ENCODE data around the gene LMTK2. TPM values are rescaled to one million over a fixed set of nuclear protein-coding genes. Genes with fewer than 3 reads are reported as not detected.

Gene LMTK2
- total RNA-seq, 1 donor from 2014 or later, result 20.6 TPM

DNA sequence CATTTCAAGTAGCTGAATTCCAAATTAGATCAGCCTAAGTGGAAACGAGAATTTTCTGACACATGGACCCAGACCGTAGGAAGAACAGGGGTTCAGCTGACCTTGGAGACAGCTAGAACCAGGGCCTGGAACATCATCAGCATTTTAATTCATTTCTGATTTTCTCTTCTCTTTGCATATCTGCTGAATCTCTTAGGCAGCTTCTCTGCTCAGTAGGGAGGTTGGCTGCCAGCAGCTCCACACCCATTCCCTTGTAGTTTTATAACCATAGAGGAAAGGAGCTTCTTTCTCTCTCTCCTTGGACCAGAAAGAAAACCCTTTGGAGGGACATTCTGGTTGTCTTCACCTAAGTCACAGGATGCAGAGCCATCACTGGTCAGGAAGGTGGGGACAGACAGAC is 36.0 kb downstream of the LMTK2 start:
- H3K27me3 Mint-ChIP-seq (ENCODE audit: unreplicated experiment), result no peaks in the 10 kb centered on the region
- TF ChIP-seq, protein P1, sequence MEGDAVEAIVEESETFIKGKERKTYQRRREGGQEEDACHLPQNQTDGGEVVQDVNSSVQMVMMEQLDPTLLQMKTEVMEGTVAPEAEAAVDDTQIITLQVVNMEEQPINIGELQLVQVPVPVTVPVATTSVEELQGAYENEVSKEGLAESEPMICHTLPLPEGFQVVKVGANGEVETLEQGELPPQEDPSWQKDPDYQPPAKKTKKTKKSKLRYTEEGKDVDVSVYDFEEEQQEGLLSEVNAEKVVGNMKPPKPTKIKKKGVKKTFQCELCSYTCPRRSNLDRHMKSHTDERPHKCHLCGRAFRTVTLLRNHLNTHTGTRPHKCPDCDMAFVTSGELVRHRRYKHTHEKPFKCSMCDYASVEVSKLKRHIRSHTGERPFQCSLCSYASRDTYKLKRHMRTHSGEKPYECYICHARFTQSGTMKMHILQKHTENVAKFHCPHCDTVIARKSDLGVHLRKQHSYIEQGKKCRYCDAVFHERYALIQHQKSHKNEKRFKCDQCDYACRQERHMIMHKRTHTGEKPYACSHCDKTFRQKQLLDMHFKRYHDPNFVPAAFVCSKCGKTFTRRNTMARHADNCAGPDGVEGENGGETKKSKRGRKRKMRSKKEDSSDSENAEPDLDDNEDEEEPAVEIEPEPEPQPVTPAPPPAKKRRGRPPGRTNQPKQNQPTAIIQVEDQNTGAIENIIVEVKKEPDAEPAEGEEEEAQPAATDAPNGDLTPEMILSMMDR (IDR thresholded peaks at IDR 0.05; ENCODE audit: partially characterized antibody, unreplicated experiment), result no peak
- H3K4me1 Mint-ChIP-seq (ENCODE audit: low read depth, unreplicated experiment), result no peaks in the 10 kb centered on the region
- H3K27ac Mint-ChIP-seq (ENCODE audit: unreplicated experiment), result no peak overlapping the region
- H3K9me3 Mint-ChIP-seq (ENCODE audit: unreplicated experiment), result peaks cover 4% of the 10 kb centered on the region
- peaks cover 10% of the 10 kb centered on the region for H3K36me3 Mint-ChIP-seq (ENCODE audit: unreplicated experiment)
- H3K4me3 Mint-ChIP-seq (ENCODE audit: unreplicated experiment), result no peak overlapping the region
- no peak for DNase-seq

DNA sequence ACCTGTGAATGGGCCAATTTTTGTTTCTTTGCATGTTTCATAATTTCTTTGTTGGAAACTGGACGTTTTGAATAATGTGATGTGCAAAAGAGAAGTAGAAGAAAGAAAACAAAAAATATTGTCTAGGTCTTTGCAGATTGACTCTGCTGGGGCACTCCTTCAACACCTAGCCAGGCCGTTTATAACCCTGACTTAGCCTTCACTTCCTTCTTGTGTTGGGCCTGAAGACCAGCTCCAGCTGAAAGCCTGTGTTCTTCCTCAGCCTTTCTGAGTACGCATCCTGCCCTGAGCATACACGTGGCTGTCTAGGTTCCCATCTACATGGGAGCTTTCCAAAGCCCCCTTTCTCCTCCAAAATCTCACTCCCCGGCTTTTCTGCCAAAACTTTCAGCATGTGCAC is 41.9 kb downstream of the LMTK2 start:
- DNase-seq, result no peak
- peaks cover 4% of the 10 kb centered on the region for H3K9me3 Mint-ChIP-seq (ENCODE audit: unreplicated experiment)
- H3K4me3 Mint-ChIP-seq (ENCODE audit: unreplicated experiment), result no peak overlapping the region
- TF ChIP-seq, protein P1 (IDR thresholded peaks at IDR 0.05; ENCODE audit: partially characterized antibody, unreplicated experiment), result no peak
- H3K4me1 Mint-ChIP-seq (ENCODE audit: low read depth, unreplicated experiment), result peaks cover 13% of the 10 kb centered on the region
- H3K27ac Mint-ChIP-seq (ENCODE audit: unreplicated experiment), result no peak overlapping the region
- peaks cover 11% of the 10 kb centered on the region for H3K36me3 Mint-ChIP-seq (ENCODE audit: unreplicated experiment)
- H3K27me3 Mint-ChIP-seq (ENCODE audit: unreplicated experiment), result peaks cover 2% of the 10 kb centered on the region

DNA sequence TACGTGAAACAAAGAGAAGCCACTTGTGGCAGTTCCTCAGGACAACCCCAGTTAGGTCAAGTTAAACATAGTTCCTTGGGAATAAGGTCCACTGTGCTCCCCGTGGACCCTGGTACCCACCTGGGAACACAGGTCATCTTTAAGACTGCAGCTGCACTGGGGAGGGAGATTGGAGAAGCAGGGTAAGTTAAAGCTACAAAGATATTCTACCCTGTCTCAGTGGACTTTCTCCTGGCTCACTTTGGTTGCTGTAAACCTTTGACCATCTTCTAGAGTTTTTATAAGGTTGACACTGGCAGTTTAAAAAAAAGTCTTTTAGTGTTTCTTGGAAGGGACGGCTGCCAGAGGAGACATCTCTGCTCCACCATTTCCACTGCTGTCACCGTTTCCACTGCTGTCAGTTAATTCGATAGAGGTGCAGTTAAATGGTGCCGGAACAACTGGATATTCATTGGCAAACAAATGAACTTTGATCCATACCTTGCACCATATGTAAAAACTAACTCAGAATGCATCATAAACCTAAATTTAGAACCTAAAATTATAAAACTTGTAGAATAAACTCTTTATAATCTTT is 42.5 kb downstream of the LMTK2 start:
- H3K4me1 Mint-ChIP-seq (ENCODE audit: low read depth, unreplicated experiment), result peaks cover 13% of the 10 kb centered on the region
- H3K27me3 Mint-ChIP-seq (ENCODE audit: unreplicated experiment), result peaks cover 2% of the 10 kb centered on the region
- peaks cover 4% of the 10 kb centered on the region for H3K9me3 Mint-ChIP-seq (ENCODE audit: unreplicated experiment)
- DNase-seq, result no peak
- TF ChIP-seq, protein P1 (IDR thresholded peaks at IDR 0.05; ENCODE audit: partially characterized antibody, unreplicated experiment), result no peak
- peaks cover 11% of the 10 kb centered on the region for H3K36me3 Mint-ChIP-seq (ENCODE audit: unreplicated experiment)
- no peak overlapping the region for H3K4me3 Mint-ChIP-seq (ENCODE audit: unreplicated experiment)
- no peak overlapping the region for H3K27ac Mint-ChIP-seq (ENCODE audit: unreplicated experiment)

DNA sequence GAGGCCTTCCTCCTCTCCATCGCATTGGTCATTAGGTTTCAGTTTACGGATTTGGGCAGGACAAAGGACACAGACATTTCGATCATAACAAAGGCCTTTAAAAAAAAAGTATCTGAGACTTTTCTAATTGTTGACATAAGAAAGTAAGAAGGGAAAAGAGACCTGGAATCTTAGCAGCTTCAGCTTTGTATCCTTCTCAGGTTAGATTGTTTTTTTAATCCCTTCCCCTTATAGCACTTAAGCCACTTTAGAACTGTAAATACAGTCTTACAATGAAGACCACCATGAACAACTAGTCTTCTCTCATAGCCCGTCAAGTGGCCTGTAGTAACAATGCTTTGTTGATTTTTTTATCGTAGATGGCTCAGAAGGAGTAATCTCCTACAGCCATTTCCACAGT is 45.2 kb downstream of the LMTK2 start:
- Mint-ChIP-seq H3K4me3 (ENCODE audit: unreplicated experiment) (peak overlapping the region; percentile 8), H3K27ac (ENCODE audit: unreplicated experiment) (peak overlapping the region; percentile 49), H3K36me3 (ENCODE audit: unreplicated experiment) (peaks cover 5% of the 10 kb centered on the region), H3K9me3 (ENCODE audit: unreplicated experiment) (peaks cover 4% of the 10 kb centered on the region), H3K27me3 (ENCODE audit: unreplicated experiment) (peaks cover 2% of the 10 kb centered on the region), H3K4me1 (ENCODE audit: low read depth, unreplicated experiment) (peaks cover 13% of the 10 kb centered on the region)
- TF ChIP-seq, protein P1 (IDR thresholded peaks at IDR 0.05; ENCODE audit: partially characterized antibody, unreplicated experiment), result no peak
- DNase-seq, result no peak

DNA sequence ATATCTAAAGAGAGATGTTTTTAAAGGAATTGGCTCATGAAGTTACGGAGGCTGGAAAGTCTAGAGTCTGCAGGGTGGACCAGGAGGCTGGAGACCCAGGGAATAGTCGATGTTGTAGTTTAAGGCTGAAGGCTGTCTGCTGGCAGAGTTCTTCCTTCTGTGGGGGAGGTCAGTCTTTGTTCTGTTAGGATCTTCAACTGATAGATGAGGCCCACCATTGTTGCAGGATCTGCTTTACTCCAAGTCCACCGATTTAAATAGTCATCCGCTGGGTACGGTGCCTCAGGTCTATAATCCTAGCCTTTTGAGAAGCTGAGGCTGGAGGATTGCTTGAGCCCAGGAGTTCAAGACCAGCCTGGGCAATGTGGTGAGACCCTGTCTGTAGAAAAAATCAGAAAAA is 50.0 kb downstream of the LMTK2 start:
- peaks cover 8% of the 10 kb centered on the region for H3K4me1 Mint-ChIP-seq (ENCODE audit: low read depth, unreplicated experiment)
- peaks cover 2% of the 10 kb centered on the region for H3K9me3 Mint-ChIP-seq (ENCODE audit: unreplicated experiment)
- peaks cover 2% of the 10 kb centered on the region for H3K27me3 Mint-ChIP-seq (ENCODE audit: unreplicated experiment)
- no peak overlapping the region for H3K27ac Mint-ChIP-seq (ENCODE audit: unreplicated experiment)
- no peak overlapping the region for H3K4me3 Mint-ChIP-seq (ENCODE audit: unreplicated experiment)
- TF ChIP-seq, protein P1 (IDR thresholded peaks at IDR 0.05; ENCODE audit: partially characterized antibody, unreplicated experiment), result no peak
- H3K36me3 Mint-ChIP-seq (ENCODE audit: unreplicated experiment), result no peaks in the 10 kb centered on the region
- DNase-seq, result no peak

Data from glutamatergic neuron (in vitro differentiated cells).